ENCODE data around the gene MTAP. TPM values are rescaled to one million over a fixed set of nuclear protein-coding genes. Genes with fewer than 3 reads are reported as not detected.

MTAP gene
- total and polyA plus RNA-seq, 2 donors (not counting 1 experiment from before 2014, with no cell fraction given) = 9.8 to 38.4 TPM

GRCh38 chr9:21812946-21813568 lies 10.6 kb downstream of the MTAP start:
- H3K4me3 ChIP-seq (ENCODE audit: control extremely low read depth in 1 of 5, extremely low read depth in 1 of 5, insufficient read depth in 1 of 5, low read depth in 2 of 5, low read length in 4 of 5) = no peak overlapping the region
- H3K79me2 ChIP-seq (ENCODE audit: control insufficient read depth, insufficient read depth, low read length) = peaks cover 37% of the 10 kb centered on the region
- Mint-ChIP-seq H3K27ac (peak overlapping the region; percentile 11), H3K4me1 (peaks cover 22% of the 10 kb centered on the region), H3K9me3 (ENCODE audit: insufficient read depth) (no peaks in the 10 kb centered on the region), H3K4me3 (peak overlapping the region; percentile 19), H3K27me3 (no peaks in the 10 kb centered on the region)
- ChIA-PET POLR2A (interaction anchor here (0.6 kb wide), 1 partner anchor 182 kb away, joined by 4 read pairs; the partner anchor contains the start of gene CDKN2B-AS1), CTCF (interaction anchor here (0.6 to 12.8 kb wide), 53 partner anchors 10 to 649 kb away, joined by 3 to 217 read pairs (median 4); partner anchors contain the start of genes CDKN2A, CDKN2B, CDKN2B-AS1 and KLHL9)
- no peaks in the 10 kb centered on the region for H3K9me3 ChIP-seq (ENCODE audit: control extremely low read depth in 1 of 3, control insufficient read depth in 2 of 3, insufficient read depth in 1 of 3, low read length in 2 of 3)
- H2AFZ ChIP-seq (ENCODE audit: insufficient read depth, low read depth, low read length, poor library complexity, severe bottlenecking) = peak overlapping the region; percentile 61
- peak overlapping the region in 1 of 2 donors; percentile 10 for H3K27ac ChIP-seq (ENCODE audit: low read length in 2 of 2)
- H3K4me2 ChIP-seq (replicated peaks; ENCODE audit: low read depth, low read length, poor library complexity, severe bottlenecking) = peak overlapping the region; percentile 32
- DNase-seq (peak; percentile 78), ATAC-seq (ENCODE audit: low read depth) (peak; percentile 80)
- H3K4me1 ChIP-seq (ENCODE audit: control insufficient read depth in 2 of 2, insufficient read depth in 2 of 2, low read length in 2 of 2) = peaks cover 9 to 11% of the 10 kb centered on the region in 2 donors
- intact Hi-C loops (cut with micrococcal nuclease) = loop anchor here (1.0 to 5.0 kb wide), 8 partner anchors 11 to 639 kb away; partner anchors contain the start of genes CDKN2A, CDKN2B-AS1 and MTAP
- peaks cover 18% of the 10 kb centered on the region for H4K20me1 ChIP-seq (ENCODE audit: control insufficient read depth, insufficient read depth, low read length, poor library complexity, severe bottlenecking)
- H3K27me3 ChIP-seq (replicated peaks in 1 of 4; ENCODE audit: control extremely low read depth in 1 of 4, control insufficient read depth in 3 of 4, insufficient read depth in 4 of 4, low read length in 3 of 4) = no peaks in the 10 kb centered on the region
- TF ChIP-seq CTCF (IDR thresholded peaks at IDR 0.05) = peak; percentile 85
- no peak for TF ChIP-seq EZH2 (IDR thresholded peaks at IDR 0.05; ENCODE audit: borderline replicate concordance, insufficient read depth, low read depth, low read length, poor library complexity, severe bottlenecking)
- H3K36me3 ChIP-seq (replicated peaks in 1 of 2; ENCODE audit: control extremely low read depth in 1 of 2, control insufficient read depth in 1 of 2, extremely low read depth in 1 of 2, insufficient read depth in 2 of 2, low read length in 1 of 2) = peaks cover 0 to 37% of the 10 kb centered on the region in 2 experiments
- H3K9ac ChIP-seq (ENCODE audit: low read length) = no peak overlapping the region
- 69% methylated on average over 5 of the region's 5 CpGs for WGBS (ENCODE audit: insufficient coverage)

All from B cell (primary cell).